Esophagus muscularis mucosa (tissue), 4 donors: ENCODE data around the gene RALGDS. TPM values are rescaled to one million over a fixed set of nuclear protein-coding genes. Genes with fewer than 3 reads are reported as not detected.

Experiments
- DNase-seq: peaks from one replicate; pipeline ENCODE4 v3.0.0-alpha.2; 2017; ENCODE audit errors: extremely low spot score
- H3K27ac ChIP-seq, 4 donors: fragments of 200-600 bp; sonication (generic); replicated peaks in 1 of 4; 1 replicate in 3 of 4; 2 replicates in 1 of 4; pipeline ENCODE4 v1.5.1; 2016 to 2019; ENCODE audit warnings: mild to moderate bottlenecking in 1 of 4
- H3K27me3 ChIP-seq, 4 donors: fragments of 200-600 bp; sonication (generic); one replicate each; pipeline versions ENCODE4 v1.5.1 to v1.6.0; 2016 to 2019
- H3K36me3 ChIP-seq, 4 donors: fragments of 200-600 bp; sonication (generic); one replicate each; pipeline ENCODE4 v1.5.1; 2016 to 2019
- H3K4me1 ChIP-seq, 4 donors: fragments of 200-600 bp; sonication (generic); one replicate each; pipeline ENCODE4 v1.5.1; 2016 to 2019
- H3K4me3 ChIP-seq, 4 donors: fragments of 200-600 bp; sonication (generic); 1 replicate in 2 of 4; 2 replicates in 2 of 4; pipeline ENCODE4 v1.5.1; 2016 to 2019; ENCODE audit warnings: mild to moderate bottlenecking in 4 of 4, moderate library complexity in 1 of 4
- H3K9me3 ChIP-seq, 4 donors: fragments of 200-600 bp; sonication (generic); 1 replicate in 3 of 4; 2 replicates in 1 of 4; pipeline ENCODE4 v1.5.1; 2016 to 2019
- CTCF ChIP-seq, 3 experiments: fragments of 200-600 bp in 2 of 3; fragments of 450-650 bp in 1 of 3; sonication (generic) in 2 of 3; IDR thresholded peaks; one replicate each; pipeline ENCODE4 v1.5.1; 2017 to 2019; ENCODE audit warnings: antibody characterized with exemption in 3 of 3, mild to moderate bottlenecking in 2 of 3, moderate library complexity in 1 of 3
- EP300 ChIP-seq: sonication (generic); formaldehyde crosslinking; IDR thresholded peaks from one replicate; pipeline ENCODE4 v1.6.1; 2017; ENCODE audit warnings: antibody characterized with exemption
- POLR2A ChIP-seq: fragments of 450-650 bp; IDR thresholded peaks from one replicate; pipeline ENCODE4 v1.6.1; 2017; ENCODE audit warnings: antibody characterized with exemption, moderate library complexity, mild to moderate bottlenecking, low read depth
- POLR2AphosphoS5 ChIP-seq, 2 donors: sonication (generic); formaldehyde crosslinking; IDR thresholded peaks; one replicate each; pipeline ENCODE4 v1.6.1; 2017; ENCODE audit warnings: antibody characterized with exemption in 2 of 2
- WGBS: methylation state at CpG from one replicate; pipeline ENCODE4 v1.1.5; 2018; 5-methylcytosine and 5-hydroxymethylcytosine counted together
- intact Hi-C: fragments of 100-400 bp; cut with DNase I; formaldehyde crosslinking; loops from one replicate; pipeline ENCODE4 v1.15.1; 2023
- total RNA-seq, 4 donors: library from RNA; depleted of rRNA; stranded (reverse); fragments of >200 nt; gene quantifications; one replicate each; pipeline versions ENCODE4 v1.1.0 to v1.2.1, GENCODE V29; 2016

Gene RALGDS
- total RNA-seq, 4 donors from 2014 or later = 48.6 to 67.4 (median 54.8) TPM

GRCh38 chr9:133118568-133118967 is 2.5 kb downstream of the RALGDS start:
- H3K9me3 ChIP-seq = no peaks in the 10 kb centered on the region
- no peaks in the 10 kb centered on the region for H3K27me3 ChIP-seq
- H3K4me1 ChIP-seq = peaks cover 95 to 96% (median 95%) of the 10 kb centered on the region in 4 donors
- H3K27ac ChIP-seq = peak overlapping the region; percentile 88 to 93 (median 90)
- no peaks in the 10 kb centered on the region for H3K36me3 ChIP-seq
- intact Hi-C loops = no loop called here
- TF ChIP-seq POLR2A (no peak), POLR2AphosphoS5 (IDR thresholded peaks at IDR 0.05) (no peak), EP300 (no peak), CTCF (IDR thresholded peaks at IDR 0.05) (no peak)
- 75% methylated on average over 3 of the region's 3 CpGs for WGBS
- H3K4me3 ChIP-seq = peak overlapping the region; percentile 73 to 88 (median 80)
- no peak for DNase-seq

- no peak for DNase-seq
These were observed 2.9 kb downstream of the RALGDS start for GRCh38 chr9:133118179-133118520.

GRCh38 chr9:133117271-133118178 is 3.5 kb downstream of the RALGDS start:
- no peak for TF ChIP-seq POLR2A
- no peak for TF ChIP-seq CTCF (IDR thresholded peaks at IDR 0.05)
- no peak for TF ChIP-seq POLR2AphosphoS5 (IDR thresholded peaks at IDR 0.05)
- no peak for TF ChIP-seq EP300
- peak overlapping the region in 2 of 4 donors; percentile 20 to 93 for H3K27ac ChIP-seq
- H3K4me1 ChIP-seq = peaks cover 95 to 97% (median 96%) of the 10 kb centered on the region in 4 donors

More at GRCh38 chr9:133118179-133118520, 2.9 kb downstream of the RALGDS start:
- Histone ChIP-seq H3K36me3 (no peaks in the 10 kb centered on the region), H3K4me1 (peaks cover 95 to 97% (median 96%) of the 10 kb centered on the region in 4 donors), H3K4me3 (no peak overlapping the region), H3K9me3 (no peaks in the 10 kb centered on the region), H3K27ac (peak overlapping the region in 2 of 4 donors; percentile 89 to 93), H3K27me3 (no peaks in the 10 kb centered on the region)
- intact Hi-C loops = no loop called here
- TF ChIP-seq POLR2AphosphoS5 (IDR thresholded peaks at IDR 0.05) = no peak
- no peak for TF ChIP-seq CTCF (IDR thresholded peaks at IDR 0.05)
- WGBS = 94% methylated on average over 3 of the region's 3 CpGs

GRCh38 chr9:133116346-133117231 is 4.5 kb downstream of the RALGDS start:
- Histone ChIP-seq H3K9me3 (no peaks in the 10 kb centered on the region), H3K4me3 (no peak overlapping the region), H3K4me1 (peaks cover 91 to 97% (median 96%) of the 10 kb centered on the region in 4 donors), H3K36me3 (peaks cover 0 to 6% (median 5%) of the 10 kb centered on the region in 4 donors), H3K27ac (peak overlapping the region in 2 of 4 donors; percentile 20 to 81), H3K27me3 (no peaks in the 10 kb centered on the region)
- intact Hi-C loops = no loop called here
- no peak for TF ChIP-seq CTCF (IDR thresholded peaks at IDR 0.05)
- TF ChIP-seq POLR2A = no peak
- no peak for TF ChIP-seq POLR2AphosphoS5 (IDR thresholded peaks at IDR 0.05)
- WGBS = 95% methylated on average over 9 of the region's 20 CpGs
- DNase-seq = no peak

More at GRCh38 chr9:133117271-133118178, 3.5 kb downstream of the RALGDS start:
- Histone ChIP-seq H3K36me3 (no peaks in the 10 kb centered on the region), H3K9me3 (no peaks in the 10 kb centered on the region), H3K4me3 (no peak overlapping the region), H3K27me3 (no peaks in the 10 kb centered on the region)
- WGBS = 76% methylated on average over 10 of the region's 18 CpGs
- intact Hi-C loops = no loop called here
- no peak for DNase-seq
